Measurements from ENCODE around the gene DUT.

DNA sequence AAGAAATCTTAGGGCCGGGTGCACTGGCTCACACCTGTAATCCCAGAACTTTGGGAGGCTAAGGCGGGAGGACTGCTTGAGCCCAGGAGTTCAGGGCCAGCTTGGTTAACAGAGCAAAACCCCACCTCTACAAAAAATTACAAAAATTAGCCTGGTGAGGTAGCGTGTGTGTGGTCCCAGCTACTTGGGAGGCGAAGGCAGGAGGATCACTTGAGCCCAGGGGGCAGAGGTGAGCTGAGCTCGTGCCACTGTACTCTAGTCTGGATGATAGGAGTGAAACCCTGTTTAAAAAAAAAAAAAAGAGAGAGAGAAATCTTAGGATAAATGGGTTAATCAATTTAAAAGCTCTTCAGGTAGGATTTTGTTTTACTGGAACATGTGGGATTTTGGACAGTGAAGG, 31.2 kb upstream of the DUT start:
- TF ChIP-seq, protein P1, sequence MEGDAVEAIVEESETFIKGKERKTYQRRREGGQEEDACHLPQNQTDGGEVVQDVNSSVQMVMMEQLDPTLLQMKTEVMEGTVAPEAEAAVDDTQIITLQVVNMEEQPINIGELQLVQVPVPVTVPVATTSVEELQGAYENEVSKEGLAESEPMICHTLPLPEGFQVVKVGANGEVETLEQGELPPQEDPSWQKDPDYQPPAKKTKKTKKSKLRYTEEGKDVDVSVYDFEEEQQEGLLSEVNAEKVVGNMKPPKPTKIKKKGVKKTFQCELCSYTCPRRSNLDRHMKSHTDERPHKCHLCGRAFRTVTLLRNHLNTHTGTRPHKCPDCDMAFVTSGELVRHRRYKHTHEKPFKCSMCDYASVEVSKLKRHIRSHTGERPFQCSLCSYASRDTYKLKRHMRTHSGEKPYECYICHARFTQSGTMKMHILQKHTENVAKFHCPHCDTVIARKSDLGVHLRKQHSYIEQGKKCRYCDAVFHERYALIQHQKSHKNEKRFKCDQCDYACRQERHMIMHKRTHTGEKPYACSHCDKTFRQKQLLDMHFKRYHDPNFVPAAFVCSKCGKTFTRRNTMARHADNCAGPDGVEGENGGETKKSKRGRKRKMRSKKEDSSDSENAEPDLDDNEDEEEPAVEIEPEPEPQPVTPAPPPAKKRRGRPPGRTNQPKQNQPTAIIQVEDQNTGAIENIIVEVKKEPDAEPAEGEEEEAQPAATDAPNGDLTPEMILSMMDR (IDR thresholded peaks at IDR 0.05; ENCODE audit: insufficient read depth, low read length) = no peak
- no peak for TF ChIP-seq POLR2AphosphoS5 (IDR thresholded peaks at IDR 0.05; ENCODE audit: low read depth)
